ENCODE results near the gene PNO1. TPM values are rescaled to one million over a fixed set of nuclear protein-coding genes. Genes with fewer than 3 reads are reported as not detected.

Gene PNO1
- total and polyA plus RNA-seq, 9 of the 15 experiments (the other 6 are each of a cell fraction or from before 2014, with no cell fraction given), result 11.8 to 81.7 (median 41.1) TPM

DNA sequence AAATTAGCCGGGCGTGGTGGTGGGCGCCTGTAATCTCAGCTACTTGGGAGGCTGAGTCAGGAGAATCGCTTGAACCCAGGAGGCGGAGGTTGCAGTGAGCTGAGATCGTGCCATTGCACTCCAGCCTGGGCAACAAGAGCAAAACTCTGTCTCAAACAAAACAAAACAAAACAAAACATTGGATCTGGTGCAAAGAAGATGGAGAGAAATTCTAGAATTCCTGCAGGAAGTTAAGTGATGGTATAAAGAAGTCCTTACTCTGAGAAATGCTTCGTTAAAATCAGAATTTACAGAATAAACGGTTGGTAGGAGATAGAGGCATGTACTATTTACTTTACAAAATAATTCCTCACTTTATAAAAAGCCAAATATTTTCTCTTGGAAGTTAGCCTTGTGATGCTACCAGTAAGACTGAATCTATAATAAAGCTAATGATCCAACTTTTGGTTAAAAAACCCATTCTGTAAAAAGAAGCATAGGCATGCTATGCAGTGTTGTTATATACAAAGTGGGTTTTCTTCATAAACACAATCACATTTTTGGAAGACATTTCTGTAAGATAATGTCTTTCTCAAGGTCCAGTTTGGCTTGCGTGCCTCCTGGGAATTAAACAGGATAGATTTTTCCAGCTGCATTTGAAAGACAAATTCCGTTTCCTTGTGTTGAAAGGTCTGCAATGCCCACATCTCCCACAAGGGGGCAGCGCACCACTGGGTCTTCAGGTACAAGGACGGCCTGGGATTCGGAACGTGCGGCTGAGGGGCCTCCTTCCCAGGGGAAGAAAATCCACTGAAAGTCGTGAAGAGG is 35.6 kb upstream of the PNO1 start (continued):
- TF ChIP-seq SLC30A9 (CRISPR knock-in tag; IDR thresholded peaks at IDR 0.05), result no peak
- no peak for TF ChIP-seq BRF2 (IDR thresholded peaks at IDR 0.05; ENCODE audit: borderline replicate concordance, insufficient read depth, insufficient read length)
- TF ChIP-seq DEAF1 (CRISPR knock-in tag; IDR thresholded peaks at IDR 0.05), result peak; percentile 86
- TF ChIP-seq TEAD1 (CRISPR knock-in tag; IDR thresholded peaks at IDR 0.05), result 0 out of 4 replicates have a peak, but pooled peaks of 1 of the 2 experiments have one; percentile 27
- TF ChIP-seq ZEB2 (IDR thresholded peaks at IDR 0.05), result no peak
- no peak for TF ChIP-seq SRSF9 (IDR thresholded peaks at IDR 0.05; ENCODE audit: borderline replicate concordance, low read depth, low read length)
- TF ChIP-seq UBTF (IDR thresholded peaks at IDR 0.05; ENCODE audit: borderline replicate concordance in 1 of 2, low read depth in 2 of 2, low read length in 2 of 2), result no peak
- no peak for TF ChIP-seq SAP30 (IDR thresholded peaks at IDR 0.05; ENCODE audit: borderline replicate concordance, insufficient read depth, low read depth, low read length, poor library complexity, severe bottlenecking)
- TF ChIP-seq PHTF2 (CRISPR knock-in tag; IDR thresholded peaks at IDR 0.05), result no peak
- TF ChIP-seq SMAD2 (IDR thresholded peaks at IDR 0.05; ENCODE audit: low read depth, low read length), result no peak
- TF ChIP-seq ARID3B (CRISPR knock-in tag; IDR thresholded peaks at IDR 0.05; ENCODE audit: borderline replicate concordance), result no peak
- TF ChIP-seq CAMTA2 (CRISPR knock-in tag; conservative IDR thresholded peaks at IDR 0.05), result no peak
- TF ChIP-seq ZNF134 (CRISPR knock-in tag; conservative IDR thresholded peaks at IDR 0.05), result no peak
- TF ChIP-seq CBX3 (IDR thresholded peaks at IDR 0.05; ENCODE audit: borderline replicate concordance in 1 of 2, low read length in 2 of 2), result no peak
- no peak for TF ChIP-seq MEF2D (tag; conservative IDR thresholded peaks at IDR 0.05; ENCODE audit: low read depth)
- no peak for TF ChIP-seq HDGF (IDR thresholded peaks at IDR 0.05)
- TF ChIP-seq PCBP2 (IDR thresholded peaks at IDR 0.05; ENCODE audit: low read depth, low read length, poor library complexity, severe bottlenecking), result no peak
- TF ChIP-seq MAZ (CRISPR knock-in tag; conservative IDR thresholded peaks at IDR 0.05 in 1 of 2, IDR thresholded peaks at IDR 0.05 in 1 of 2), result no peak
- TF ChIP-seq ZNF507 (tag; conservative IDR thresholded peaks at IDR 0.05), result no peak
